Measurements from ENCODE around the gene CCNA1.

Gene CCNA1

DNA sequence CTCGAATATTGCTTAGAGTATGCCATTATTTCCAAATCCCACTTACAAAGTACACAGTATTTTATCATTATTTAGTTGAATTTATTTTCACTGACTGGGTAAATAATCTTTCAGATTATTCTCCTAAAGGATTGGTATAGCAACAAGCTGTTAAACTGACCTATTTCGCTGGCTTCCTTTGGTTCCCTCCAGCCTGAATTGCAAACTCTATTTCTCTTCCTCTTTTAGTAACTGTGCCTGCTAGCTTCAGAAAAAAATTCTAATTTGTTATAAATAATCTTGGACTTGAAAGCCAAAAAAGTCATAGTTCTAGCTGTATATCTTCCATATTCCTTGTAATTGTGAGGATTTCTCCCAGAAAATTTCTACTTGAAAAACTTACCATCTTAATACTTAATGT lies 15.0 kb upstream of the CCNA1 start:
- no peak for DNase-seq (ENCODE audit: low spot score)
- TF ChIP-seq, protein P1, sequence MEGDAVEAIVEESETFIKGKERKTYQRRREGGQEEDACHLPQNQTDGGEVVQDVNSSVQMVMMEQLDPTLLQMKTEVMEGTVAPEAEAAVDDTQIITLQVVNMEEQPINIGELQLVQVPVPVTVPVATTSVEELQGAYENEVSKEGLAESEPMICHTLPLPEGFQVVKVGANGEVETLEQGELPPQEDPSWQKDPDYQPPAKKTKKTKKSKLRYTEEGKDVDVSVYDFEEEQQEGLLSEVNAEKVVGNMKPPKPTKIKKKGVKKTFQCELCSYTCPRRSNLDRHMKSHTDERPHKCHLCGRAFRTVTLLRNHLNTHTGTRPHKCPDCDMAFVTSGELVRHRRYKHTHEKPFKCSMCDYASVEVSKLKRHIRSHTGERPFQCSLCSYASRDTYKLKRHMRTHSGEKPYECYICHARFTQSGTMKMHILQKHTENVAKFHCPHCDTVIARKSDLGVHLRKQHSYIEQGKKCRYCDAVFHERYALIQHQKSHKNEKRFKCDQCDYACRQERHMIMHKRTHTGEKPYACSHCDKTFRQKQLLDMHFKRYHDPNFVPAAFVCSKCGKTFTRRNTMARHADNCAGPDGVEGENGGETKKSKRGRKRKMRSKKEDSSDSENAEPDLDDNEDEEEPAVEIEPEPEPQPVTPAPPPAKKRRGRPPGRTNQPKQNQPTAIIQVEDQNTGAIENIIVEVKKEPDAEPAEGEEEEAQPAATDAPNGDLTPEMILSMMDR (IDR thresholded peaks at IDR 0.05; ENCODE audit: extremely low read depth, missing control alignments) = no peak

DNA sequence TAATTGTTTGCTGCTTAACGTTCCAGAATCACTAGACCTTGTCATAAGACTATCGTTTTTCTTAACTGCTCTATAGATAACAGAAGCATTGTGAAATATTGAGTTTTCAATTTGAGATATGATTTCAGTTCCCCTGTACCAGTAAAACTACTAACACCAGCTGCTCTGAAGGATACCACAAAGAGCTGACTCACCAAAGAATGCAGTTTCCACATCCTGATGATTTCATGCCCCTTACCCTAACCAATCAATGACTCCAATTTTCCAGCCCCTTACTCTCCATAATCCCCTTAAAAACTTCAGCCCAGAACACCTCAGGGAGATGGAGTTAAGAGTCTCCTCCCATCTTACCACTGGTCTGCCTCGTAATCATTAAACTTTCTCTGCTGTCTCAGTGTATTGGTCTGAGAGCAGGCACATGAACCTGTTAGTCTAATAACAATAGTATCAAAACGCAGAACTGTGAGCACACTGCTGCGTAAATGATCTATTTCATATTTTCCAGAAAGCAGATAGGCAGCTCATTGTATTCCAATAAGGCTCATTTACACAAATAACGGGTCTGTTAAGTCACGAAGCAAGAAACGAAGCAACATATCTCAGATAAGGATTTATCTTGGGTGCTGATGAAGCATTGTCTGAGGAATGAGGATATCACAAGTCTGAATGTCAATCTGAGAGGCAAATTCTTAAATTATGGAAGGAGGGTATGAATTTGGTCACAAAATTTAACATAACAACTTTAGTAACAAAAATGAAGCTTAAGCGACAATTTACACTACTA lies 14.1 kb upstream of the CCNA1 start:
- TF ChIP-seq, protein P1 (IDR thresholded peaks at IDR 0.05; ENCODE audit: extremely low read depth, missing control alignments) = no peak

DNA sequence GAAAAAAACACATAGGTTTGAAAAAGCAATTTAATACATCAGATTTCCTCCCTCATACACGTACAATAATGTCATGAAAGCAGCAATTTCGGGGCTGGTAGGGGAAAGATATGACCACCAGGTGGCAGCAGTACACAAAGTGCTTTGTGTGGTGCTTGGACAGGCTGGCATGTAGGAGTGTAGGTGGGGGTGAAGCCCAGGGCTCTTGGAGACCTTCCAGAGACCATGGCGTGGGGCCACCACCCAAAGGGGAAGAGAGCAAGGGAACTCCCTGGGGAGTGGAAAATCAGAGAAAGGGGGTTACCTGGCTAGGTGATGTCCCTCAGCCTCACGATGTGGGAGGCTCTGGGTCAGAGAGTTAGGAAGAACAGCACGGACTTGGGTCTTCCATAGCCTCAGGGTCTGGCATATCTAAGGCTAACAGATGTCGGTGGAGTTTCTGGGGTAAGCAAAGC lies 11.8 kb upstream of the CCNA1 start:
- DNase-seq (ENCODE audit: low spot score) = peak; percentile 75
- TF ChIP-seq, protein P1 (IDR thresholded peaks at IDR 0.05; ENCODE audit: extremely low read depth, missing control alignments) = peak; percentile 85

More for the DNA sequence above, 14.1 kb upstream of the CCNA1 start:
- no peak for DNase-seq (ENCODE audit: low spot score)

DNA sequence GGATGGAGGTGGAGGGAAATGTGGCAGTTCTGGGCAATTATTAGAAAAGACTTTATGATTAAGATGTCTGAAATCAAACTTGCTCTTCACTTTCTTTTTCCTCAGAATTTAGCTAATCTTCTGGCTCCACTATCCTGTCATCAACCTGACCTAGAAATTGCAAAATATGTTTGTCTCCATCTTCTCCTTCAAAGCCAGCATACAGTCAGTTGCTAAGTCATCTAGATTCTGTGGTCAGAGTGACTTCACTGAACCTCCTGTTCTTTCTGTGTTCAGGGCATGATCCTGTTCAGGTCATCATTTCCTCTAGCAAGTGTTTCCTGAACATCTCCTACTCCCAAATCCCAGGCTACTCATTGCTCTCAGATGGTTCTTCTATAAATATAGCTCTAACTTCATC lies 10.8 kb upstream of the CCNA1 start:
- TF ChIP-seq, protein P1 (IDR thresholded peaks at IDR 0.05; ENCODE audit: extremely low read depth, missing control alignments) = no peak
- DNase-seq (ENCODE audit: low spot score) = no peak

DNA sequence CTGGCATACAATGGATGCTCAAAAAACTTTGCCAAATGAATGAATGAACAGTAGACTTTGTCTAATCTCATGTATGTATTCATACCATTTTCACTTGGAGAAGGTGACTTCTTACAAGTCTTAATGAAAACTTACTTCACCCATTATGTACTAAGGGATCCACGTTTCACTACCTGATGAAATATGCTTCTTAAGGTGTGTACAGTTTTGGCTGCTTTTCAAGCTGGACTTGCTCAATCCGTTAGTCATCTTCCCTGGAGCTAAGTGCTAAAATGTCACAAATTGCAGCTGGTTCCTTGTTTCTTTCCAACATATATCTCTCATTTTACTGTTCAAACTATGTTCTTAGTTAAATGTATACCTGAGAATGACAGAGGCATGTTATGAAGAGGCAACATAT lies 4.2 kb upstream of the CCNA1 start:
- TF ChIP-seq, protein P1 (IDR thresholded peaks at IDR 0.05; ENCODE audit: extremely low read depth, missing control alignments) = no peak
- DNase-seq (ENCODE audit: low spot score) = no peak

DNA sequence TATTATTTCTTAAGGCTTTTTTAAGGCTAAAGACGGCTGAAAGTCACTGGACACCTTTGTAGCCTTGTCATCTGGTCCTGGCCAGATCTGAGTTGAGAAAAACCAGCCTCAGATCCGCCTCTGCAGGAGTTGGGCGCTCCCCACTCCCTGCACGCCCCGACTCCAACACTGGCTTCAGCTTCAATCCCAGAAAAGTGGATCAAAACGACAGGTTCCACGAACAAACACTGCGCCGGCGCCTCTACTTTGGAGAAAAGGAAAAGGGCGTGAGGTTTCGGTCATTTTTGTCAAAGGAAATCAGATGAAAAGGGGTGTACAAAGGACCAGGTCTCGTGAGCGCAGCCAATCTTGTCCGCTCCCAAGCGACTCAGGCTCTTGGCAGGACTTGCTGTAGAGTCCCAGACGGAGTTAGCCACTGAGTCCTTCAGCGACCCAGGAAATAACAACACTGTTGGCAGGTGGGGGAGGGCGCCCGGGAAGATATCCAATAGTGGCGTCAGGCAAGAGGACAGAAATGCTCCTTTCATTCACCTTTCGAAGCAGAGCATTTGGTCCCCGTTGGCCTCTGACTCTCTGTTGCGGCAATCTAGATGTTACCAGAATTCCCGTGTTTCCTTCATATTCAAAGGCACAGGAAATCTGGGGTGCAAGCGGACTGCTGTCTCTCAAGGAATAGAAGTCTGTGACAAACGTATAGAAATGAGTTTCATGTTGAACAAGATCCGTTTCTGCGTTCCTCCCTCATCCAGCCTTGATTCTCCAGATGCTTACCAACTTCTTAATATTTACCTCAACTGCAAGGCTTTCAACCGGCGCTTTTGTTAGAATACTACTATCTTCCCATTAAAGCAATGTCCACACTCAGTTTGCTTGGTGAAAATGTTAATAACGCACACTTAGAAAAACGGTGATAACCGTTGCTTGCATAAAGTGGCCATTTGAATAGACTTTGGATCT lies 1.8 kb upstream of the CCNA1 start:
- TF ChIP-seq, protein P1 (IDR thresholded peaks at IDR 0.05; ENCODE audit: extremely low read depth, missing control alignments) = no peak

More for the DNA sequence above, 1.8 kb upstream of the CCNA1 start:
- DNase-seq (ENCODE audit: low spot score) = no peak
